ENCODE data around the gene IL1R2. TPM values are rescaled to one million over a fixed set of nuclear protein-coding genes. Genes with fewer than 3 reads are reported as not detected.
A peak's percentile ranks its signal among the peaks of the same experiment; 100 is the strongest.

The IL1R2 gene
- total and polyA plus RNA-seq, 2 of the 13 experiments (the other 11 are each of a cell fraction or from before 2014, with no cell fraction given): 3.6 to 7.3 TPM

DNA sequence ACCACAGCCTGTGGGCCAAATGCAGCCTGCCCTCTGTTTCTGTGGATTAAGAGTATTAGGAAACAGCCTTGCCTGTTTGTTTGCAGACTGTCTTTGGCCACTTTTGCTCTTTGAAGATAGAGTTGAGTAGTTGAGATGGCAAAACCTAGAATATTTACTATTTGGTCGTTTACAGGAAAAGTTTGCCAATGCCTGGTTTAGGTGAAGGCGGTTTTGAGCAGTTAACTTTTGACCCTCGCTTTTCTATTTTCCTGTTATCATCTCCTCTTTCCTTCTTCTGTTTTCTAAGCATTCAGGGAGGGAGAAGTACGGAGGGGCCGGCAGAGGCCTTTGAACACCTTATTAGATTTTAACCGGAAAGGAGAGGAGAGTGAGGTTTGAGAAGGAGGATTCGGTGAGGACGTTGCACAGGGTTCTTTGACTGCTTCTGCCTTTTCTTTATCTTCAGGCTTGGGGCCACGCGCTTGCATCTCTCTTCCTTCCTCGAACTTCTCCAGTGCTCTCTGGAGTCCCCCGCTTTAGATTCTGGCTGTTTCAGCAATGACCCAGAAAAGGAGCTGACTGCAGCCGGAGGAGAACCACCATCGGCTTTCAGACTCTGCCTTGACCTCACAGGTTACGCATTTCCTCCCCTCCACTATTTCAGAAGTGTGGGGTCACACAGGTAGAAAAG lies 39.2 kb downstream of the IL1R2 start (continued):
- TF ChIP-seq ZNF607 (CRISPR knock-in tag; IDR thresholded peaks at IDR 0.05; ENCODE audit: borderline replicate concordance) (no peak; the same call in 1 of the 2 replicates), SCMH1 (CRISPR knock-in tag; IDR thresholded peaks at IDR 0.05; ENCODE audit: borderline replicate concordance) (no peak), ZNF101 (CRISPR knock-in tag; IDR thresholded peaks at IDR 0.05; ENCODE audit: borderline replicate concordance, low read depth) (no peak), MAZ (IDR thresholded peaks at IDR 0.05; ENCODE audit: borderline replicate concordance, low read depth, low read length) (no peak), MAZ (CRISPR knock-in tag; IDR thresholded peaks at IDR 0.05; ENCODE audit: low read depth) (0 out of 2 replicates have a peak, but pooled peaks have one; percentile 47), RORA (CRISPR knock-in tag; IDR thresholded peaks at IDR 0.05) (no peak), ZFP1 (CRISPR knock-in tag; IDR thresholded peaks at IDR 0.05) (peak; percentile 89; the same call in 1 of the 2 replicates), KAT7 (CRISPR knock-in tag; IDR thresholded peaks at IDR 0.05; ENCODE audit: borderline replicate concordance) (no peak; the same call in 1 of the 2 replicates), ZNF230 (CRISPR knock-in tag; IDR thresholded peaks at IDR 0.05) (no peak), ZNF792 (CRISPR knock-in tag; IDR thresholded peaks at IDR 0.05) (peak; percentile 82), CHCHD3 (CRISPR knock-in tag; IDR thresholded peaks at IDR 0.05) (no peak), ZNF354B (CRISPR knock-in tag; IDR thresholded peaks at IDR 0.05) (no peak), ZSCAN31 (CRISPR knock-in tag; IDR thresholded peaks at IDR 0.05; ENCODE audit: low read depth) (peak; percentile 79; the same call in 1 of the 2 replicates), ZNF124 (CRISPR knock-in tag; IDR thresholded peaks at IDR 0.05) (peak; percentile 73; the same call in 1 of the 2 replicates), ZSCAN22 (CRISPR knock-in tag; IDR thresholded peaks at IDR 0.05) (no peak), ZNF776 (CRISPR knock-in tag; IDR thresholded peaks at IDR 0.05) (no peak), STAG1 (CRISPR knock-in tag; IDR thresholded peaks at IDR 0.05) (peak; percentile 42), SNAI1 (CRISPR knock-in tag; IDR thresholded peaks at IDR 0.05; ENCODE audit: borderline replicate concordance) (no peak)
- TF ChIP-seq, protein P1, sequence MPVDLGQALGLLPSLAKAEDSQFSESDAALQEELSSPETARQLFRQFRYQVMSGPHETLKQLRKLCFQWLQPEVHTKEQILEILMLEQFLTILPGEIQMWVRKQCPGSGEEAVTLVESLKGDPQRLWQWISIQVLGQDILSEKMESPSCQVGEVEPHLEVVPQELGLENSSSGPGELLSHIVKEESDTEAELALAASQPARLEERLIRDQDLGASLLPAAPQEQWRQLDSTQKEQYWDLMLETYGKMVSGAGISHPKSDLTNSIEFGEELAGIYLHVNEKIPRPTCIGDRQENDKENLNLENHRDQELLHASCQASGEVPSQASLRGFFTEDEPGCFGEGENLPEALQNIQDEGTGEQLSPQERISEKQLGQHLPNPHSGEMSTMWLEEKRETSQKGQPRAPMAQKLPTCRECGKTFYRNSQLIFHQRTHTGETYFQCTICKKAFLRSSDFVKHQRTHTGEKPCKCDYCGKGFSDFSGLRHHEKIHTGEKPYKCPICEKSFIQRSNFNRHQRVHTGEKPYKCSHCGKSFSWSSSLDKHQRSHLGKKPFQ (CRISPR knock-in tag; IDR thresholded peaks at IDR 0.05; ENCODE audit: insufficient replicate concordance): no peak
- TF ChIP-seq, protein P2, sequence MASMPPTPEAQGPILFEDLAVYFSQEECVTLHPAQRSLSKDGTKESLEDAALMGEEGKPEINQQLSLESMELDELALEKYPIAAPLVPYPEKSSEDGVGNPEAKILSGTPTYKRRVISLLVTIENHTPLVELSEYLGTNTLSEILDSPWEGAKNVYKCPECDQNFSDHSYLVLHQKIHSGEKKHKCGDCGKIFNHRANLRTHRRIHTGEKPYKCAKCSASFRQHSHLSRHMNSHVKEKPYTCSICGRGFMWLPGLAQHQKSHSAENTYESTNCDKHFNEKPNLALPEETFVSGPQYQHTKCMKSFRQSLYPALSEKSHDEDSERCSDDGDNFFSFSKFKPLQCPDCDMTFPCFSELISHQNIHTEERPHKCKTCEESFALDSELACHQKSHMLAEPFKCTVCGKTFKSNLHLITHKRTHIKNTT (CRISPR knock-in tag; IDR thresholded peaks at IDR 0.05): no peak
- TF ChIP-seq, protein P3, sequence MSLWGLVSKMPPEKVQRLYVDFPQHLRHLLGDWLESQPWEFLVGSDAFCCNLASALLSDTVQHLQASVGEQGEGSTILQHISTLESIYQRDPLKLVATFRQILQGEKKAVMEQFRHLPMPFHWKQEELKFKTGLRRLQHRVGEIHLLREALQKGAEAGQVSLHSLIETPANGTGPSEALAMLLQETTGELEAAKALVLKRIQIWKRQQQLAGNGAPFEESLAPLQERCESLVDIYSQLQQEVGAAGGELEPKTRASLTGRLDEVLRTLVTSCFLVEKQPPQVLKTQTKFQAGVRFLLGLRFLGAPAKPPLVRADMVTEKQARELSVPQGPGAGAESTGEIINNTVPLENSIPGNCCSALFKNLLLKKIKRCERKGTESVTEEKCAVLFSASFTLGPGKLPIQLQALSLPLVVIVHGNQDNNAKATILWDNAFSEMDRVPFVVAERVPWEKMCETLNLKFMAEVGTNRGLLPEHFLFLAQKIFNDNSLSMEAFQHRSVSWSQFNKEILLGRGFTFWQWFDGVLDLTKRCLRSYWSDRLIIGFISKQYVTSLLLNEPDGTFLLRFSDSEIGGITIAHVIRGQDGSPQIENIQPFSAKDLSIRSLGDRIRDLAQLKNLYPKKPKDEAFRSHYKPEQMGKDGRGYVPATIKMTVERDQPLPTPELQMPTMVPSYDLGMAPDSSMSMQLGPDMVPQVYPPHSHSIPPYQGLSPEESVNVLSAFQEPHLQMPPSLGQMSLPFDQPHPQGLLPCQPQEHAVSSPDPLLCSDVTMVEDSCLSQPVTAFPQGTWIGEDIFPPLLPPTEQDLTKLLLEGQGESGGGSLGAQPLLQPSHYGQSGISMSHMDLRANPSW (CRISPR knock-in tag; IDR thresholded peaks at IDR 0.05; ENCODE audit: borderline replicate concordance): no peak; the same call in 1 of the 2 replicates
